Measurements from ENCODE around the gene SPRED3. TPM values are rescaled to one million over a fixed set of nuclear protein-coding genes. Genes with fewer than 3 reads are reported as not detected.
"Not testable (repeated sequence)": the region's sequence is repeated elsewhere in the genome, so short reads cannot be mapped to it uniquely, and the experiment has no call there.

The SPRED3 gene
- total RNA-seq, 2 experiments from 2014 or later, result 0.45 to 0.74 TPM

DNA sequence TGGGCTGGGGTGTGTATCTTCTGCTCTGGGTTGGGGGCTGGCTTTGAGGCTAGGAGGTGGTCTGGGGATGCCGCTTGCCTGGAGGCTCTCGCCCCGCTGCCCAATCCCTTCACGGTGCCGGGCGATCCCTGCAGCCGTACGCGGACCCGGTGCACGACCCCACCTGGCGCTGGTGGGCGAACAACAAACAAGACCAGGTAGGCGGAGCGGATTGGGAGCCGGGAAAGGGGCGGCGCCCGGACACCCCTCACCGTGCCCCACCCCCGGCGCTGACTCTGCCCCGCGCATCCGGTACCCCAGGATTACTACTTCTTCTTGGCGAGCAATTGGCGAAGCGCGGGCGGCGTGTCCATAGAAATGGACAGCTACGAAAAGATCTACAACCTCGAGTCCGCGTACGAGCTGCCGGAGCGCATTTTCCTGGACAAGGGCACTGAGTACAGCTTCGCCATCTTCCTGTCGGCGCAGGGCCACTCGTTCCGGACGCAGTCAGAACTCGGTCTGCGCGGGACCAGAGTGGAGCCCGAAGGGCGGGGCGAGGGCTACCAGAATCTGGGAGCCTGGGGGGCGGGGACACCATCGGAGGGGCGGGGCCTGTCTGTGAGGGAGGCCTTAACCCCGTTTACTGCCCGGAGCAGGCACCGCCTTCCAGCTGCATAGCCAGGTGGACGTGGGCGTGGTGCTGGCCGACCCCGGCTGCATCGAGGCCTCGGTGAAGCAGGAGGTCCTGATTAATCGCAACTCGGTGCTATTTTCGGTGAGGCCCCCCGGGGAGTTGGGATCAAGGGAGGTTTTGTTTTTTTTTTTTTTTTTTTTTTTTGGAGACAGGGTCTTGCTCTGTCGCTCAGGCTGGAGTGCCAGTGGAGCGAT lies 26.2 kb upstream of the SPRED3 start:
- Mint-ChIP-seq H3K27ac (peak overlapping the region; percentile 58), H3K4me3 (peak overlapping the region; percentile 80), H3K36me3 (no peaks in the 10 kb centered on the region), H3K27me3 (peaks cover 32% of the 10 kb centered on the region), H3K4me1 (peaks cover 9% of the 10 kb centered on the region), H3K9me3 (no peaks in the 10 kb centered on the region)
- DNase-seq, result peak; percentile 81

DNA sequence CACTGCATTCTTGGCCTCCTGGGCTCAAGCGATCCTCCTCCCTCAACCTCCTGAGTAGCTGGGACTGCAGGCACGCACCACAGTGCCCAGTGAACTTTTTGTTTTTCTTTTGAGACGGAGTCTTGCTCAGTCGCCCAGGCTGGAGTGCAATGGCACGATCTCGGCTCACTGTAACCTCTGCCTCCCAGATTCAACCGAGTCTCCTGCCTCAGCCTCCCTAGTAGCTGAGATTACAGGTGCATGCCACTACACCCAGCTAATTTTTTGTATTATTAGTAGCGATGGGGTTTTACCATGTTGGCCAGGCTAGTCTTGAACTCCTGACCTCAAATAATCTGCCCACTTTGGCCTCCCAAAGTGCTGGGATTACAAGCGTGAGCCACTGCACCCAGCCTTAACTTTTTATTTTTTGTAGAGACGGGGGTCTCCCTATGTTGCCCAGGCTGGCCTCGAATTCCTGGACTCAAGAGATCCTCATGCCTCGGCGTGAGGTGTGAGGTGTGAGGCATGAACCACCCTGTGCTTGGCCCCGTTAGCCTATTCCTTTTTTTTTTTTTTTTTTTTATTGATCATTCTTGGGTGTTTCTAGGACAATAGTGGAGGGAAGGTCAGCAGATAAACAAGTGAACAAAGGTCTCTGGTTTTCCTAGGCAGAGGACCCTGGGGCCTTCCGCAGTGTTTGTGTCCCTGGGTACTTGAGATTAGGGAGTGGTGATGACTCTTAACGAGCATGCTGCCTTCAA lies 25.4 kb upstream of the SPRED3 start:
- H3K36me3 Mint-ChIP-seq, H3K27ac Mint-ChIP-seq, H3K4me1 Mint-ChIP-seq, H3K9me3 Mint-ChIP-seq, DNase-seq: not testable (repeated sequence)
- Mint-ChIP-seq H3K4me3 (peak overlapping the region; percentile 51), H3K27me3 (peaks cover 39% of the 10 kb centered on the region)

DNA sequence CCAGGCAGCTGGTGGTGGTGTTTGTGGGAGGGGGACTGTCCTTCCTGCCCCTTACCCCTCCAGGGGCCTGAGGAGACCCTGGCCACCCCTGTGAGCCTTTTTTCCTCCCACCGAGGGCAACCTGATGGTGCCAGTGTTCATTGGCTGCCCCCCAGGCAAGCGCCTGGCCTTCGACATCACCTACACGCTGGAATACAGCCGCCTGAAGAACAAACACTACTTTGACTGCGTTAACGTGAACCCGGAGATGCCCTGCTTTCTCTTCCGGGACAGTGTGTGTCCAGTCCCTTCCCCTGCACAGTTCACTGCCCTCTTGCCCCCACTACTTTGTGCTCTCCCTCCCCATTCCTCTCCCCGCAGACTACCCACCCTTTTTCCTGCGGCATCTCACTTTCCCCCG lies 21.5 kb upstream of the SPRED3 start:
- Mint-ChIP-seq H3K27me3 (peaks cover 26% of the 10 kb centered on the region), H3K4me3 (no peak overlapping the region), H3K4me1 (peaks cover under 1% of the 10 kb centered on the region), H3K27ac (no peak overlapping the region), H3K9me3 (no peaks in the 10 kb centered on the region), H3K36me3 (no peaks in the 10 kb centered on the region)
- DNase-seq, result no peak

DNA sequence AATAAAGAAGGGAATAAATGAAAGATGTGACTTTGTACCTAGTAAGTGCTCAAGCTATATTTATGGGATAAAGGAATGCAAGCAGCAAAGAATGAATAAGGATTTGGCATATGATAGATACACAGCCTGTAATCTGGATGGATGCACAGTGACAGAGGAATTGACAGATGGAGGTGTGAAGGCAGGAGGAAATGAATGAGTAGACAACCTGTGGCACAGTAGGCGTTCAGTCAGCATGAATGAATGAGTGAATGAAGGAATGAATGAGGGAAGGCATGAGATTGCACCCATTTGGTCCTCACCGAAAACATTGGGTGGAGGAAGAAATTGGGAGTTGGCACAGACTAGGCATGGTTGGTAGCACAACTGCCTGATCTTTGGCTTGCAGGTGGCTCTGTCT lies 18.9 kb upstream of the SPRED3 start:
- H3K27me3 Mint-ChIP-seq, result peaks cover 26% of the 10 kb centered on the region
- H3K9me3 Mint-ChIP-seq, result no peaks in the 10 kb centered on the region
- H3K27ac Mint-ChIP-seq, result no peak overlapping the region
- peaks cover under 1% of the 10 kb centered on the region for H3K36me3 Mint-ChIP-seq
- no peak overlapping the region for H3K4me3 Mint-ChIP-seq
- DNase-seq, result no peak
- H3K4me1 Mint-ChIP-seq, result peaks cover 3% of the 10 kb centered on the region

DNA sequence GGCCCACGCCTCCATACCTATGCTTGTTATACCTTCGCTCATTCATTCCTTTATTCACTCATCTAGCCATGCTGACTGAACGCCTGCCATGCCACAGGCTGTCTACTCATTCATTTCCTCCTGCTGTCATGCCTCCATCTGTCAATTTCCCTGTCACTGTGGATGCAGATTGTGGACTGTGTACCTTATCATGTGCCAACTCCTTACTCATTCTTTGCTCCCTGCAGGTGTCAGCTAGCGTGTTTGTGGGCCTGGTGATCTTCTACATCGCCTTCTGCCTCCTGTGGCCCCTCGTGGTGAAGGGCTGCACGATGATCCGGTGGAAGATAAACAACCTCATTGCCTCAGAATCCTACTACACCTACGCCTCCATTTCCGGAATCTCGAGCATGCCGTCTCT lies 18.2 kb upstream of the SPRED3 start:
- Mint-ChIP-seq H3K4me3 (no peak overlapping the region), H3K27ac (no peak overlapping the region), H3K4me1 (peaks cover 3% of the 10 kb centered on the region), H3K27me3 (peaks cover 26% of the 10 kb centered on the region), H3K9me3 (no peaks in the 10 kb centered on the region), H3K36me3 (peaks cover 7% of the 10 kb centered on the region)
- DNase-seq, result no peak

DNA sequence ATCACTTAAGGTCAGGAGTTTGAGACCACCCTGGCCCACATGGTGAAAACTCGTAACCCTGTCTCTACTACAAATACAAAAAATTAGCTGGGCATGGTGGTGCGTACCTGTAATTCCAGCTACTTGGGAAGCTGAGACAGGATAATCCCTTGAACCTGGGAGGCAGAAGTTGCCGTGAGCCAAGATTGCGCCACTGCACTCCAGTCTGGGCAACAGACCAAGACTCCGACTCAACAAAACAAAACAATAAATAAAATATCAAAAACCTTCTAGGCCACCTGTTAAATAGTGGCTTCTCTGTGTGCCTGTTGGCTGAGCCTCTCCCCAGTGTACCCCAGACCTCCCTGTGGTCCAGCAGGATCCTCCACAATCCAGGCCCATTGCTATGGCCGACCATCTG lies 17.4 kb upstream of the SPRED3 start:
- H3K4me3 Mint-ChIP-seq, result no peak overlapping the region
- H3K36me3 Mint-ChIP-seq, result peaks cover 14% of the 10 kb centered on the region
- H3K27ac Mint-ChIP-seq, result no peak overlapping the region
- no peak for DNase-seq
- H3K27me3 Mint-ChIP-seq, result peaks cover 23% of the 10 kb centered on the region
- no peaks in the 10 kb centered on the region for H3K9me3 Mint-ChIP-seq
- peaks cover 7% of the 10 kb centered on the region for H3K4me1 Mint-ChIP-seq

DNA sequence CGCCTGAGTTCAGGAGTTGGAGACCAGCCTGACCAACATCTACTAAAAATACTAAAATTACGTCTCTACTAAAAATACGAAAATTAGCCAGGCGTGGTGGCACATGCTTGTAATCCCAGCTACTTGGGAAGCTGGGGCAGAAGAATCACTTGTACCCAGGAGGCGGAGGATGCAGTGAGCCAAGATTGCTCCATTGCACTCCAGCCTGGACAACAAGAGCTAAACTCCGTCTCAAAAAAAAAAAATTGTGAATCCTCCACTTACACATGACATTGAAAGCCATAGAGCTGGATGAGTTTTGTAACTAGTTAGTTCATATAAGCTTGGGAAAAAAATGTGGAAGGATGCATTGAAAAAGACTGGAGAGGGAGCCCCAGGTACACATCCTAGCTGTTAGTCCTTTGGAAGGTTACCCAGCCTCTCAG lies 14.6 kb upstream of the SPRED3 start:
- peaks cover 6% of the 10 kb centered on the region for H3K27me3 Mint-ChIP-seq
- peaks cover 13% of the 10 kb centered on the region for H3K4me1 Mint-ChIP-seq
- peak overlapping the region; percentile 83 for H3K4me3 Mint-ChIP-seq
- H3K9me3 Mint-ChIP-seq, result no peaks in the 10 kb centered on the region
- H3K27ac Mint-ChIP-seq, result peak overlapping the region; percentile 91
- no peak for DNase-seq
- H3K36me3 Mint-ChIP-seq, result peaks cover 33% of the 10 kb centered on the region

DNA sequence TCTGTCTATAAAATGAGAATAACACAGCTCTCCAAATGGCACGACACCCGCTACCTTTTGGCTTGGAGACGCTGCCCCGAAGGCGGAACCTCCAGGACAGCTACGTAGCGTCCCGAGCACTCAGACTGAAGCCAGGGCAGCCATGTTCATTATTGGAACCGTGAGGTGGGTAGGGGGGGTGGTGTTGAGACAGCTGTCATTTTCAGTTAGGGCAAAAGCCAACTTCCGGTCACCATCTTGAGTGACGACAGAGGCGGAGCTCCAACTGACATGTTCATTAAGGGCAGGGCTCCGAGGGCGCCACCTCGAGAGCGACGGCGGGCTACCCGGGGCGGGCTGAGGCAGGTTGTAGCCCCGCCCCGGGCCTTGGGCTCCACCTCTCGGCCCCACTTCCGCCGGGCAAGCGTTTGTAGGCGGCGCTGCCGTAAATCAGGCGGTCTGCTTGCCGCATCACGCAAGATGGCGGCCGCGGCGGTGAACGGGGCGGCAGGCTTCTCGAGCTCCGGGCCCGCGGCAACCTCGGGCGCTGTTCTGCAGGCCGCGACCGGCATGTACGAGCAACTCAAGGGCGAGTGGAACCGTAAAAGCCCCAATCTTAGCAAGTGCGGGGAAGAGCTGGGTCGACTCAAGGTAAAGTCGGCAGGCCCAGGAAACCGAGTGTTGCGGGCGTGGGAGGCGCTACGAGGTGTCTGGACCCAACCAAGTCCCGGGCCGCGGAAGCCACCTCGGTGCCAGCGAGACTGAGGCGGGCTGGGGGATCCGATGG lies 14.0 kb upstream of the SPRED3 start, which contains the start of gene PSMD8:
PSMD8 (plus strand) TSS at position 240 of the 766 bp plus-strand sequence; CDS start at position 271, 31 bp downstream.
- H3K4me1 Mint-ChIP-seq, result peaks cover 14% of the 10 kb centered on the region
- H3K36me3 Mint-ChIP-seq, result peaks cover 39% of the 10 kb centered on the region
- H3K27ac Mint-ChIP-seq, result peak within 1 kb of the TSS; percentile 94
- peaks cover 6% of the 10 kb centered on the region for H3K27me3 Mint-ChIP-seq
- H3K9me3 Mint-ChIP-seq, result no peaks in the 10 kb centered on the region
- peak within 1 kb of the TSS; percentile 98 for H3K4me3 Mint-ChIP-seq
- peak; percentile 99 for DNase-seq

DNA sequence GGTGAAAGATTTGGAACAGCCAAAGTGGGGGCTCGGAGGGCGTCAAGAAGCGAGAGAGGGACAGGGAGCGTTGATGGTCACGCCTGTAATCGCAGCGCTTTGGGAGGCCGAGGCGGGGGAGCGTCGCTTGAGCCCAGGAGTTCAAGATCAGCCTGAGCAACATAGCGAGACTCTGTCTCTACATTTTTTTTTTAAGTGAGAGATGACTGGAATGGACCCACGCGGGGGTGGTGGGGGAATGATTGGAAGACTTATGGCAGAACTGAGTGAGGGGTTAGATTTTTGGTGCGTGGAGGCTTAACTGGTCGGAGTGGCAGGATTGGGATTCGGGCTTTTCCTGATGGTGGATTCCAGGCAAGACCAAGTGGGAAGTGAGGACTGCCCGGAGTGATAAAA lies 13.4 kb upstream of the SPRED3 start:
- Mint-ChIP-seq H3K9me3 (no peaks in the 10 kb centered on the region), H3K36me3 (peaks cover 42% of the 10 kb centered on the region), H3K27me3 (peaks cover 6% of the 10 kb centered on the region), H3K4me1 (peaks cover 15% of the 10 kb centered on the region), H3K4me3 (peak overlapping the region; percentile 98), H3K27ac (peak overlapping the region; percentile 94)
- no peak for DNase-seq

DNA sequence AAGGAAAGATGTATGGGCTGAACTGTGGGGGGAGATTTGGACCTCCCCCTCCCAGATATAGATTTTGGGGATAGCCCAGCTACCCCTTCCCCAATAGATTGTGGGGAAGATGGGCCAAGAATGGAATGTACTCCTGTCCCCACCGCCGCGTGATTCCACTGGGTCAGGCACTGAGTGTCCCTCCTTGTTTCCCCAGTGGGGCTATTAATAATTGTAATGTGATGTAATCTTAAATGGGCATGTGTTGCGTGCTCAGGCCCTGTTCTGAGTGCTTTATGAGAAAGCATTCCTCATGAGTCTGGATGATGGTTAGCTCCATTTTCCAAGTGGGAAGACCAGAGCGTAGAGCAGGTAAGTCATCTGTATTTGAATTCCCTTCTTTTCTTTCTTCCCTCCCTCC lies 12.7 kb upstream of the SPRED3 start:
- H3K36me3 Mint-ChIP-seq, result peaks cover 46% of the 10 kb centered on the region
- no peaks in the 10 kb centered on the region for H3K27me3 Mint-ChIP-seq
- no peak for DNase-seq
- H3K27ac Mint-ChIP-seq, result peak overlapping the region; percentile 94
- H3K4me1 Mint-ChIP-seq, result peaks cover 15% of the 10 kb centered on the region
- H3K4me3 Mint-ChIP-seq, result peak overlapping the region; percentile 98
- H3K9me3 Mint-ChIP-seq, result no peaks in the 10 kb centered on the region

DNA sequence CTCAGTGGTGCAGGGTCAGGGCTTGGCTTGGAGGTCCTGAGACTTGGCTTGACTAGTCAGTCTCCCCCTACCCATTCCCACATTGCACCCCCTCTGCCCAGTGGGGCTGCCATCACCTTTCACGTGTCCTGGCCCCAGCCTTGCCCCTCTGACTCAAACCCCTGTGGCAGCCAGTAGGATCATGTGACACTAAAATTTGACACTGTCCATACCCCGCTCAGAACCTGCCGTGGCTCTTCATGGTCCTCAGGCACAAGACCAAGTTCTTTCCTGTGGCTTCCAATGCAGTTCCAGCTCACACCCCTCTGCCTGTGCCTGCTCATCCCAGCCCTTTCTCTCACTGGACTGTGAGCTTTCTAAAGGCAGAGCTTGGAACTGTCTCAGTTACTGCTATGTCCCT lies 11.9 kb upstream of the SPRED3 start:
- H3K9me3 Mint-ChIP-seq, result no peaks in the 10 kb centered on the region
- H3K4me1 Mint-ChIP-seq, result peaks cover 15% of the 10 kb centered on the region
- no peak overlapping the region for H3K27ac Mint-ChIP-seq
- peak overlapping the region; percentile 98 for H3K4me3 Mint-ChIP-seq
- H3K36me3 Mint-ChIP-seq, result peaks cover 52% of the 10 kb centered on the region
- no peaks in the 10 kb centered on the region for H3K27me3 Mint-ChIP-seq
- no peak for DNase-seq

DNA sequence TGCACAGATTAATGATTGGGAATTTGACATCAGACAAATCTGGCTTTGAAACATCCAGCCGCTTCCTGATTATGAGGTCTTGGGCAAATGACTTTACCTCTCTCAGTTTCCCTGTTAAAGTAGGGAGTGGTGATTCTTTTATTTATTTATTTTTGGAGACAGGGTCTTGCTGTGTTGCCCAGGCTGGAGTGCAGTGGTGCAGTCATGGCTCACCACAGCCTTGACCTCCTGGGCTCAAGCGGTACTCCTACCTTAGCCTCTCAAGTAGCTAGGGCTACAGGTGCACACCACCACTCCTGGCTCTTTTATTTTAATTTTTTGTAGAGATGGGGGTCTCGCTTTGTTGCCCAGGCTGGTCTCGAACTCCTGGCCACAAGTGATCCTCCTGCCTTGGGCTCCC lies 11.4 kb upstream of the SPRED3 start:
- no peak for DNase-seq
- Mint-ChIP-seq H3K9me3 (no peaks in the 10 kb centered on the region), H3K4me1 (peaks cover 15% of the 10 kb centered on the region), H3K27me3 (no peaks in the 10 kb centered on the region), H3K4me3 (no peak overlapping the region), H3K27ac (no peak overlapping the region), H3K36me3 (peaks cover 57% of the 10 kb centered on the region)

DNA sequence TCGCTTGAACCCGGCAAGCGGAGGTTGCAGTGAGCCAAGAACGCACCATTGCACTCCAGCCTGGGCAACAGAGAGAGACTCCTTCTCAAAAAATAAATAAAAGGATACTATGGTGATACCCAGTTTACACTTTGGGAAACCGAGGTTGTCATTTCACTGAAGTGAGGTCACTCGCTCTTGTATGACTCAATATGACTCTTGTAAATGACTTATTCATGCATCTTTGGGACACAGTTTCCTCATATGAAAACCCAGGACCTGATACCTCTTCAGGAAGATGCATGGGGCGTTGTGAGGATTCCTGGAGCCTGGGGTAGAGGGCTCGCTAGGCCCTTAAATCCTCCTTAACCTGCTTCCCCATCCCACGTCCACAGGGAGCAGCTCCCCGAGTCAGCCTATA lies 9.6 kb upstream of the SPRED3 start:
- no peak for DNase-seq
- Mint-ChIP-seq H3K4me3 (no peak overlapping the region), H3K9me3 (no peaks in the 10 kb centered on the region), H3K27me3 (peaks cover 2% of the 10 kb centered on the region), H3K36me3 (peaks cover 71% of the 10 kb centered on the region), H3K4me1 (peaks cover 15% of the 10 kb centered on the region), H3K27ac (no peak overlapping the region)

DNA sequence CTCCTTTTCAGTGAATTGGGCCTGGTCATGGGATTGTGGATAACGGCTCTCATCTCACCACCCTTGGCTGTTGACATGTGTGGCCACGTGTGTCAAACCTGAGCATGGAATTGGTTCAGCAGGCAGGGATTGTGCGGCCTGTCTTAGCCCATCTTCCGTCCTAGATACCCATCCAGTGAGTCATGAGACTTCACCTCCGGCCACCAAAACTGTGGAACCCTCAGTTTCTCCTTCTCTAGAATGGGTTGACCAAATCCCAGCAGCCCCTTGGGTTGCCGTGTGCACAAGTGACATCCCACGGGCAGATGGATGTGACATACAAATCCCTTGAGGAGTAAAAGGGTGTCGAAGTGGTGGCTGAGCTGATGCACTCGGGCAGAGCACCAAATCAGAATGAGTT lies 7.4 kb upstream of the SPRED3 start:
- no peak for DNase-seq
- no peak overlapping the region for H3K4me3 Mint-ChIP-seq
- H3K36me3 Mint-ChIP-seq, result peaks cover 71% of the 10 kb centered on the region
- H3K9me3 Mint-ChIP-seq, result no peaks in the 10 kb centered on the region
- H3K27me3 Mint-ChIP-seq, result peaks cover 15% of the 10 kb centered on the region
- no peak overlapping the region for H3K27ac Mint-ChIP-seq
- peaks cover 10% of the 10 kb centered on the region for H3K4me1 Mint-ChIP-seq

DNA sequence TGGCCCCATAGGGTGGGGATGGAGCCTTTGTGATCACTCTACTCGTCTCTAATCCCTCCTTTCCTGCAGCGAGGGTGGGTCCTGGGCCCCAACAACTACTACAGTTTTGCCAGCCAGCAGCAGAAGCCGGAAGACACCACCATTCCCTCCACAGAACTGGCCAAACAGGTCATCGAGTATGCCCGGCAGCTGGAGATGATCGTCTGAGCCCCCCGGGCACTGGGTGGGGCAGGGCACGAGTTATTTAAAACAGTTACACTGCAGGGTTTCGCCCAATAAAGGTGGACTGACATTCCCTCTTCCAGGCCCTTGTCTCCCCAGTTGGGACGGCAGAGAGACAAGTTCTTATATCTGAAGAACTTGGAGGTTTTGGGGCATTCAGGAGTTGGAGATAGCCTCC lies 5.3 kb upstream of the SPRED3 start:
- Mint-ChIP-seq H3K27me3 (peaks cover 24% of the 10 kb centered on the region), H3K4me3 (no peak overlapping the region), H3K36me3 (peaks cover 58% of the 10 kb centered on the region), H3K27ac (no peak overlapping the region), H3K4me1 (peaks cover 12% of the 10 kb centered on the region), H3K9me3 (no peaks in the 10 kb centered on the region)
- no peak for DNase-seq

All from activated naive CD8-positive, alpha-beta T cell treated with anti-CD3 and anti-CD28 coated beads for 36 hours (primary cell).